Endothelial cell of umbilical vein (primary cell): ENCODE results near the gene RAP1GAP2. TPM values are rescaled to one million over a fixed set of nuclear protein-coding genes. Genes with fewer than 3 reads are reported as not detected.
"Not testable (repeated sequence)": the region's sequence is repeated elsewhere in the genome, so short reads cannot be mapped to it uniquely, and the experiment has no call there.

Experiments used
- BruUV-seq: library from RNA; stranded (reverse); fragments of 400-500 nt; replicated peaks from 2 replicates; lab custom pipeline; 2021; lab: Mats Ljungman, UMichigan
- CTCF ChIA-PET: fragments of 300-600, 350-600 bp; sonication (Branson Sonifier 250); formaldehyde crosslinking; loops from one replicate; lab custom pipeline; 2021; ENCODE audit warnings: antibody characterized with exemption, inconsistent platforms; lab: Charles Lee
- POLR2A ChIA-PET: fragments of 300-600, 350-600 bp; sonication (Branson Sonifier 250); formaldehyde crosslinking; loops from one replicate; lab custom pipeline; 2021; ENCODE audit warnings: antibody characterized with exemption, inconsistent platforms; lab: Charles Lee
- DNase-seq: peaks from one replicate; pipeline ENCODE4 v3.0.0-alpha.2; 2011; ENCODE audit warnings: low read depth, low spot score
- FAIRE-seq: peaks from 2 replicates; lab custom pipeline; 2011; peaks lifted over from hg19 to GRCh38; lab: Jason Lieb, UNC
- H2AFZ ChIP-seq: 2 replicates; pipeline ENCODE4 v1.6.0; 2012; ENCODE audit warnings: low read depth, low read length, control low read depth, inconsistent platforms
- H3K27ac ChIP-seq: 2 replicates; pipeline ENCODE4 v1.5.1; 2011; ENCODE audit warnings: low read depth, mild to moderate bottlenecking, control low read depth, low read length, moderate library complexity; ENCODE audit not compliant: insufficient read depth
- H3K27me3 ChIP-seq, 2 experiments: 2 replicates each; pipeline versions ENCODE4 v1.6.0 to v1.6.1; 2011; ENCODE audit warnings: low read length in 2 of 2, mixed read lengths in 1 of 2; ENCODE audit not compliant: control insufficient read depth in 2 of 2, insufficient read depth in 2 of 2
- H3K36me3 ChIP-seq, 2 experiments: 2 replicates in 1 of 2; 3 replicates in 1 of 2; pipeline ENCODE4 v1.5.1; 2011; ENCODE audit warnings: low read length in 2 of 2, mild to moderate bottlenecking in 1 of 2, moderate library complexity in 1 of 2; ENCODE audit not compliant: control insufficient read depth in 2 of 2, insufficient read depth in 2 of 2; ENCODE audit errors: extremely low read depth in 1 of 2
- H3K4me1 ChIP-seq: 3 replicates; pipeline ENCODE4 v1.5.1; 2011; ENCODE audit warnings: mild to moderate bottlenecking, low read length; ENCODE audit not compliant: control insufficient read depth, insufficient read depth; ENCODE audit errors: extremely low read depth
- H3K4me2 ChIP-seq: 2 replicates; pipeline ENCODE4 v1.6.1; 2011; ENCODE audit warnings: low read length, control low read depth, mixed read lengths; ENCODE audit not compliant: insufficient read depth
- H3K4me3 ChIP-seq, 3 experiments: fragments of 200-600 bp in 1 of 3; sonication (generic), shearing (Covaris generic) in 1 of 3; replicated peaks in 1 of 3; 2 replicates each; pipeline ENCODE4 v1.5.1; 2011 to 2016; ENCODE audit warnings: control low read depth in 3 of 3, low read length in 3 of 3, mild to moderate bottlenecking in 2 of 3, inconsistent platforms in 1 of 3, low read depth in 1 of 3, moderate library complexity in 1 of 3; ENCODE audit not compliant: insufficient read depth in 1 of 3
- H3K79me2 ChIP-seq: 2 replicates; pipeline ENCODE4 v1.6.0; 2012; ENCODE audit warnings: low read length, inconsistent platforms; ENCODE audit not compliant: control insufficient read depth, insufficient read depth
- H3K9ac ChIP-seq: replicated peaks from 2 replicates; pipeline ENCODE3; 2011; ENCODE audit warnings: low read length, control low read depth; ENCODE audit not compliant: insufficient read depth; ENCODE audit errors: extremely low read depth
- H3K9me1 ChIP-seq: replicated peaks from 3 replicates; pipeline ENCODE4 v1.6.0; 2011; ENCODE audit warnings: mild to moderate bottlenecking, low read length; ENCODE audit not compliant: control insufficient read depth, insufficient read depth; ENCODE audit errors: extremely low read depth
- H3K9me3 ChIP-seq: replicated peaks from 2 replicates; pipeline ENCODE4 v1.5.1; 2012; ENCODE audit warnings: low read length, inconsistent platforms; ENCODE audit not compliant: control insufficient read depth, insufficient read depth
- H4K20me1 ChIP-seq: replicated peaks from 2 replicates; pipeline ENCODE3; 2011; ENCODE audit warnings: mild to moderate bottlenecking, low read length; ENCODE audit not compliant: control insufficient read depth, insufficient read depth; ENCODE audit errors: extremely low read depth
- EZH2 ChIP-seq: IDR thresholded peaks from 2 replicates; pipeline ENCODE4 v1.6.1; 2012; ENCODE audit warnings: borderline replicate concordance, low read depth, mild to moderate bottlenecking, moderate library complexity, low read length, inconsistent platforms; ENCODE audit not compliant: severe bottlenecking
- FOS ChIP-seq: IDR thresholded peaks from 2 replicates; pipeline ENCODE4 v1.6.1; 2011; ENCODE audit warnings: mild to moderate bottlenecking, low read length, moderate library complexity, borderline replicate concordance; ENCODE audit not compliant: insufficient read depth
- GATA2 ChIP-seq: IDR thresholded peaks from 2 replicates; pipeline ENCODE4 v1.7.0; 2011; ENCODE audit warnings: low read depth, mild to moderate bottlenecking, moderate library complexity, mixed read lengths, low read length; ENCODE audit not compliant: insufficient read length, insufficient read depth
- JUN ChIP-seq: IDR thresholded peaks from 2 replicates; pipeline ENCODE4 v1.6.1; 2011; ENCODE audit warnings: borderline replicate concordance, low read depth; ENCODE audit not compliant: insufficient read length, insufficient read depth
- MYC ChIP-seq: IDR thresholded peaks from one replicate; pipeline ENCODE4 v1.6.1; 2011; ENCODE audit warnings: mild to moderate bottlenecking, low read depth, low read length
- POLR2A ChIP-seq: IDR thresholded peaks from 2 replicates; pipeline ENCODE4 v1.6.1; 2012; ENCODE audit warnings: low read depth, mild to moderate bottlenecking, control low read depth, low read length
- POLR2AphosphoS5 ChIP-seq: IDR thresholded peaks from 2 replicates; pipeline ENCODE4 v1.6.1; 2012; ENCODE audit warnings: low read depth, mild to moderate bottlenecking, control low read depth, low read length, moderate library complexity; ENCODE audit not compliant: insufficient read depth
- dilution Hi-C: fragments of 300-500 bp; cut with MboI; formaldehyde crosslinking; loops from one replicate; pipeline ENCODE4 v1.15.0; 2019; ENCODE audit warnings: low sequenced_read_pairs; ENCODE audit not compliant: extremely low pct_ligation_motif_present
- intact Hi-C: fragments of 100-400 bp; cut with micrococcal nuclease; formaldehyde crosslinking; loops from one replicate; pipeline ENCODE4 v1.10.0; 2022
- polyA plus RNA-seq, 4 experiments: library from polyadenylated mRNA; depleted of rRNA in 3 of 4; stranded (reverse) in 3 of 4; unstranded in 1 of 4; fragments of >200 nt; gene quantifications; 2 replicates each; pipeline versions ENCODE4 v1.2.1 to v1.2.3, GENCODE V29; 2011 to 2012; ENCODE audit warnings: missing spikeins in 1 of 4
- total RNA-seq: library from RNA; stranded (reverse); gene quantifications from 2 replicates; pipeline ENCODE4 v1.2.3, GENCODE V29; 2021
- TF ChIP-seq, protein P1 (sequence below), 2 donors: IDR thresholded peaks; 1 replicate in 1 of 2; 2 replicates in 1 of 2; pipeline ENCODE4 v1.5.1; 2011; ENCODE audit warnings: low read length in 2 of 2, mild to moderate bottlenecking in 2 of 2, moderate library complexity in 2 of 2, control low read depth in 1 of 2, inconsistent platforms in 1 of 2, low read depth in 1 of 2; ENCODE audit not compliant: insufficient read depth in 1 of 2; ENCODE audit errors: extremely low read depth in 1 of 2
- TF ChIP-seq, protein P2 (sequence below): IDR thresholded peaks from 2 replicates; pipeline ENCODE4 v1.6.1; 2011; ENCODE audit not compliant: insufficient read depth, insufficient read length

The RAP1GAP2 gene
- total and polyA plus RNA-seq, 2 donors (not counting 3 experiments of a cell fraction or from before 2014, with no cell fraction given) = 1.4 to 3.6 TPM

DNA sequence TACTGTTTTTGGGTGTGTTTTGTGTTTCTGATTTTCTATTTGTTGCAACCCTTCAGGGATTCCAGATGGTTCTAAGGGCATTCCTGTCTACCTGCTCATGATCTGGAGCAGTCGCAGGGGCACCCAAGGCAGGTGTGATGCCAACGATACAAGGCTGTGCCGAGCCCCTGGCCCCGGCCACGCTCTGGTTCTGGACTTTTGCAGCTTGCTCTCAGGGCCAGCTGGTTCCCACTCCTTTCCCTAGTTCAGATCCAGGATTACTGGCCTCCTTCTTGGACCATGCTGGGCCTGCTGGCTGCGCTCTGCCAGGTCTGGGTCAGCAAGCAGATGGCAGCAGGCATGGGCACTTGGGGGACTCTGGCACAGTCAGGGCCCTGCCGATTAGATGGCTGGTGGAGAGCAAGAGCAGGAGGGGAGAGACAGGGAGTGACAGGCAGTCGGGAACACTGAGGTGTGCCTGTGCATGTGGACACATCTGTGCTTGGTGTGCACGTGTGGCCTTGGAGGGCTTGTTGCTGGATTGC is 15.2 kb upstream of the RAP1GAP2 start:
- DNase-seq (no peak), FAIRE-seq (no peak)
- intact Hi-C loops (no loop called here), dilution Hi-C loops (no loop called here)
- Histone ChIP-seq H3K4me2 (no peak overlapping the region), H3K9me3 (no peaks in the 10 kb centered on the region), H3K4me3 (no peak overlapping the region), H3K79me2 (no peaks in the 10 kb centered on the region), H3K36me3 (no peaks in the 10 kb centered on the region), H3K27ac (no peak overlapping the region), H4K20me1 (no peaks in the 10 kb centered on the region), H3K9ac (no peak overlapping the region), H3K27me3 (peaks cover 12 to 14% of the 10 kb centered on the region in 2 experiments), H2AFZ (no peak overlapping the region), H3K4me1 (no peaks in the 10 kb centered on the region), H3K9me1 (no peaks in the 10 kb centered on the region)
- ChIA-PET CTCF (no interaction called here), POLR2A (no interaction called here)
- BruUV-seq = no TSS peak
- TF ChIP-seq GATA2 (no peak), EZH2 (no peak), JUN (no peak), POLR2AphosphoS5 (no peak), POLR2A (no peak), FOS (no peak), MYC (no peak)
- TF ChIP-seq, protein P1, sequence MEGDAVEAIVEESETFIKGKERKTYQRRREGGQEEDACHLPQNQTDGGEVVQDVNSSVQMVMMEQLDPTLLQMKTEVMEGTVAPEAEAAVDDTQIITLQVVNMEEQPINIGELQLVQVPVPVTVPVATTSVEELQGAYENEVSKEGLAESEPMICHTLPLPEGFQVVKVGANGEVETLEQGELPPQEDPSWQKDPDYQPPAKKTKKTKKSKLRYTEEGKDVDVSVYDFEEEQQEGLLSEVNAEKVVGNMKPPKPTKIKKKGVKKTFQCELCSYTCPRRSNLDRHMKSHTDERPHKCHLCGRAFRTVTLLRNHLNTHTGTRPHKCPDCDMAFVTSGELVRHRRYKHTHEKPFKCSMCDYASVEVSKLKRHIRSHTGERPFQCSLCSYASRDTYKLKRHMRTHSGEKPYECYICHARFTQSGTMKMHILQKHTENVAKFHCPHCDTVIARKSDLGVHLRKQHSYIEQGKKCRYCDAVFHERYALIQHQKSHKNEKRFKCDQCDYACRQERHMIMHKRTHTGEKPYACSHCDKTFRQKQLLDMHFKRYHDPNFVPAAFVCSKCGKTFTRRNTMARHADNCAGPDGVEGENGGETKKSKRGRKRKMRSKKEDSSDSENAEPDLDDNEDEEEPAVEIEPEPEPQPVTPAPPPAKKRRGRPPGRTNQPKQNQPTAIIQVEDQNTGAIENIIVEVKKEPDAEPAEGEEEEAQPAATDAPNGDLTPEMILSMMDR (IDR thresholded peaks at IDR 0.05; ENCODE audit: extremely low read depth in 1 of 2, insufficient read depth in 1 of 2, low read depth in 1 of 2, low read length in 2 of 2) = no peak
- TF ChIP-seq, protein P2, sequence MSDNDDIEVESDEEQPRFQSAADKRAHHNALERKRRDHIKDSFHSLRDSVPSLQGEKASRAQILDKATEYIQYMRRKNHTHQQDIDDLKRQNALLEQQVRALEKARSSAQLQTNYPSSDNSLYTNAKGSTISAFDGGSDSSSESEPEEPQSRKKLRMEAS = no peak

DNA sequence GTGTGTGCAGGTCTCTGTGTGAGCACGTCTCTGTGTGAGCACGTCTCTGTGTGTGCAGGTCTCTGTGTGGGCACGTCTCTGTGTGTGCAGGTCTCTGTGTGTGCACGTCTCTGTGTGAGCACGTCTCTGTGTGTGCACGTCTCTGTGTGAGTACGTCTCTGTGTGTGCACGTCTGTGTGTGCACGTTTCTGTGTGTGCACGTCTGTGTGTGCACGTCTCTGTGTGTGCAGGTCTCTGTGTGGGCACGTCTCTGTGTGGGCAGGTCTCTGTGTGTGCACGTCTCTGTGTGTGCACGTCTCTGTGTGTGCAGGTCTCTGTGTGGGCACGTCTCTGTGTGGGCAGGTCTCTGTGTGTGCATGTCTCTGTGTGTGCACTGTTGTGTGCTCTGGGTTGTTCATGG is 14.6 kb upstream of the RAP1GAP2 start:
- H3K9me3 ChIP-seq, intact Hi-C loops, H2AFZ ChIP-seq, H3K79me2 ChIP-seq, H3K27ac ChIP-seq, H3K36me3 ChIP-seq, H3K4me3 ChIP-seq, H3K4me1 ChIP-seq, FAIRE-seq, DNase-seq, H3K9me1 ChIP-seq, CTCF ChIA-PET, POLR2A ChIA-PET, H3K4me2 ChIP-seq, H4K20me1 ChIP-seq, H3K9ac ChIP-seq, dilution Hi-C loops, BruUV-seq: not testable (repeated sequence)
- H3K27me3 ChIP-seq = peaks cover 9 to 11% of the 10 kb centered on the region in 2 experiments
